Measurements from ENCODE around the gene NXPE4. TPM values are rescaled to one million over a fixed set of nuclear protein-coding genes. Genes with fewer than 3 reads are reported as not detected.

The NXPE4 gene
- total RNA-seq, 1 donor = not detected

DNA sequence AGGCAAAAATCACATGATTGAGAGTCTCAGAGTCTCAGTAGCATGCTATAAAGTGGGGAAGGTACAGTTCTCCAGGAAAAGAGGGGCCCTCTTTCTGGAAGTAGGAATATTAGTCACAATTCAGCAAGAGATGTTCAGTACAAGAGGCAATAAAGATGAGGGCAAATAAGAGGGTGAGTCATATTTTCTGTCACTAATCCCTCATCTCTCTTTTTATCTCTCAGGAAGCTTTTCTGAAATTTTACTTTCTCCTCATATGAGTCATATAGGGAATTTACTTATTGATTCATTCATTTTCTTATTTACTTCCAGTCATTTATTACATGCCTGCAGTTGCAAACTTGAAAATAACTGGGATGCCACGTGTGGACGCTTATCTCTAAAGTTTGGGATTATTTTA, 32.5 kb downstream of the NXPE4 start:
- peaks cover 4% of the 10 kb centered on the region for H3K4me1 ChIP-seq (ENCODE audit: insufficient read depth, low read length)
- H3K4me3 ChIP-seq (ENCODE audit: insufficient read depth, low read length) = peak overlapping the region; percentile 20
- TF ChIP-seq, protein P1, sequence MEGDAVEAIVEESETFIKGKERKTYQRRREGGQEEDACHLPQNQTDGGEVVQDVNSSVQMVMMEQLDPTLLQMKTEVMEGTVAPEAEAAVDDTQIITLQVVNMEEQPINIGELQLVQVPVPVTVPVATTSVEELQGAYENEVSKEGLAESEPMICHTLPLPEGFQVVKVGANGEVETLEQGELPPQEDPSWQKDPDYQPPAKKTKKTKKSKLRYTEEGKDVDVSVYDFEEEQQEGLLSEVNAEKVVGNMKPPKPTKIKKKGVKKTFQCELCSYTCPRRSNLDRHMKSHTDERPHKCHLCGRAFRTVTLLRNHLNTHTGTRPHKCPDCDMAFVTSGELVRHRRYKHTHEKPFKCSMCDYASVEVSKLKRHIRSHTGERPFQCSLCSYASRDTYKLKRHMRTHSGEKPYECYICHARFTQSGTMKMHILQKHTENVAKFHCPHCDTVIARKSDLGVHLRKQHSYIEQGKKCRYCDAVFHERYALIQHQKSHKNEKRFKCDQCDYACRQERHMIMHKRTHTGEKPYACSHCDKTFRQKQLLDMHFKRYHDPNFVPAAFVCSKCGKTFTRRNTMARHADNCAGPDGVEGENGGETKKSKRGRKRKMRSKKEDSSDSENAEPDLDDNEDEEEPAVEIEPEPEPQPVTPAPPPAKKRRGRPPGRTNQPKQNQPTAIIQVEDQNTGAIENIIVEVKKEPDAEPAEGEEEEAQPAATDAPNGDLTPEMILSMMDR (IDR thresholded peaks at IDR 0.05; ENCODE audit: extremely low read depth, low read depth, low read length) = no peak
- no peak overlapping the region for H2AFZ ChIP-seq (ENCODE audit: low read length)
- DNase-seq (ENCODE audit: insufficient read length, low spot score, missing footprints) = no peak
- no peaks in the 10 kb centered on the region for H4K20me1 ChIP-seq (ENCODE audit: insufficient read depth, low read length)
- H3K79me2 ChIP-seq (ENCODE audit: insufficient read depth, low read length) = no peaks in the 10 kb centered on the region
- H3K9me3 ChIP-seq (ENCODE audit: low read depth, low read length) = no peaks in the 10 kb centered on the region
- no peaks in the 10 kb centered on the region for H3K27me3 ChIP-seq (ENCODE audit: insufficient read depth, low read length)
- no peaks in the 10 kb centered on the region for H3K36me3 ChIP-seq (ENCODE audit: insufficient read depth, low read length)
- no peak overlapping the region for H3K27ac ChIP-seq (ENCODE audit: low read depth, low read length)
- H3K4me2 ChIP-seq (ENCODE audit: insufficient read depth, low read length) = peak overlapping the region; percentile 39

DNA sequence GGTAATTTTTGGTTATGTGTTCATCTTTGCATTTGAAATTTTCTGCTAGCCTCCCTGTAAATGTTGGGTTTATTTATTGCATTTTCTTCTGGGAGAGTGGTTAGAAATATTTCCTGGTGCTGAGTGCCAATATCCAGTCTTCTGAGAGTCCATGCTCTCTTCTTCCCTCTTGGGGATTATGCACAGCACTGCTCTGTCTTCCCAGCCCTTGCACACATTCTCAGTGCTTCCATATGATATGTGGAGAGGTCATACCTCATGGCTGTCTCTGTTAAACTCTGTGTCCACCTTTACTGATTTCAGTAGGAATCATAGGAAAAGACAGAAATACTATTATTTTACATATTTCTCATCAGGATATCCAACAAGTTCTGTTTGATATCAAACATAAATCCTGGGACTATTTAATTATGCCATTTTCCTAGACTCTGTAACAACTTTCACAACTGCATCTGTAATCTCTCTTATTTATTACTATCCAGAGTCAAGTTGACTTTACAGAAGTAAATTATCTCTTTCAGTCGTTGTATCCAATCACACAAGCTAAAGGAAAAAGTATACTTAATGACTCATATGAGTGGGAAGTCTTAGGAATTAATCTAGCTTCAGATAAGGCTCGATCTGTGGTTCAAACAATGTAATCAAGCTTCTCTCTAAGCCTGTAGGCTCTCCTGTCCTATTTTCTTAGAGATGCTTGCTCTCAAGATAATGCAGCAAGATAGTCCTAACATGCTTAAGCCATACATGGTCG, 33.2 kb downstream of the NXPE4 start:
- no peak overlapping the region for H3K4me3 ChIP-seq (ENCODE audit: insufficient read depth, low read length)
- peak; percentile 18 for DNase-seq (ENCODE audit: insufficient read length, low spot score, missing footprints)

DNA sequence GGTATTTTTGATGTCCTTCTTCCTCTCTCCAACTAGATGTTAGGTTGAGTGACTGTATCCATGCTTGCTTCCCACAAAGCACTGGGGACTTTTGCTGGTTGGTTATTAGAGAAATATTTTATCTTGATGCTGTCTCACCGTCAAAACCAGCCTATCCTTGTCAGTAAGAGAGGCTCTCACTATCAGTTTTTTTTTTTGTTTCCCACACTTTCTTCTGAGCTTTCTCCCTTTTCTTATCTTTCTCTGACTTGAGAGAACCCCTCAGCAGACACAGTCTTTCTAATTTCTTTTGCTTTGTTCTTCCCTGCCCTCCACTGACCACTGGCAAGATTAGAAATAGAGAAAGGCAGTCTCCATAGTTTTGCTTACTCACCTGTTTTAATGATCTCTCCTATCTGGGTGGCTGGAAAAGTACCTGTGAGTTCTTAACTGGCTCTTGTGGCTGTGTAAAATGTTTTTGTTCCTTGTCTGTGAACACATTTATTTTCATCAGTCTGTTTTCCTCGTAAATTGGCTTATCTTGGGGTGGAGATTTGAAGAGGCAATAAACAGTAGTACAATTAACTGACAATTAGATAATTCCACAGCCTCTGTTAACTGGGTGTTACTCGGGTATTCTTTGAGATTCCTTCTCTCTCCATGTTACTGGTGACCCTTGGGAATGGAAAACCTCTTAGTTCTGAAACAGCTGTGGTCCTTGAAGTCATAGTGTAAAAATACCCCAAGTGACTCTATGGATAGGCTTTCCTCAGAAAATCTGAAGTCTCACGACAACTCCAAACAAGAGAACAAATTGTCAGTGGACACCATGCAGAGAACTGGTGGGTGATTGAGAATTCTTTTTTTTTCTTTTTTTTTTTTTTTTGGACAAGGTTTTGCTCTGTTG, 35.9 kb downstream of the NXPE4 start, which contains the start of gene NXPE1:
Gene NXPE1 (minus strand): TSS at position 457 of the 886 bp plus-strand sequence. CDS start 8,680 bp downstream, outside the sequence.
- H3K4me2 ChIP-seq (ENCODE audit: insufficient read depth, low read length) = no peak within 1 kb of the TSS
- H4K20me1 ChIP-seq (ENCODE audit: insufficient read depth, low read length) = no peaks in the 10 kb centered on the region
- no peak within 1 kb of the TSS for H3K4me3 ChIP-seq (ENCODE audit: insufficient read depth, low read length)
- H3K36me3 ChIP-seq (ENCODE audit: insufficient read depth, low read length) = no peaks in the 10 kb centered on the region
- no peak within 1 kb of the TSS for H2AFZ ChIP-seq (ENCODE audit: low read length)
- no peak for DNase-seq (ENCODE audit: insufficient read length, low spot score, missing footprints)
- H3K27me3 ChIP-seq (ENCODE audit: insufficient read depth, low read length) = no peaks in the 10 kb centered on the region
- no peaks in the 10 kb centered on the region for H3K9me3 ChIP-seq (ENCODE audit: low read depth, low read length)
- H3K4me1 ChIP-seq (ENCODE audit: insufficient read depth, low read length) = peaks cover 4% of the 10 kb centered on the region
- H3K79me2 ChIP-seq (ENCODE audit: insufficient read depth, low read length) = no peaks in the 10 kb centered on the region
- H3K27ac ChIP-seq (ENCODE audit: low read depth, low read length) = no peak within 1 kb of the TSS
- TF ChIP-seq, protein P1 (IDR thresholded peaks at IDR 0.05; ENCODE audit: extremely low read depth, low read depth, low read length) = no peak

More for the DNA sequence above, 33.2 kb downstream of the NXPE4 start:
- TF ChIP-seq, protein P1 (IDR thresholded peaks at IDR 0.05; ENCODE audit: extremely low read depth, low read depth, low read length) = no peak
- Histone ChIP-seq H3K27me3 (ENCODE audit: insufficient read depth, low read length) (no peaks in the 10 kb centered on the region), H3K4me2 (ENCODE audit: insufficient read depth, low read length) (peak overlapping the region; percentile 39), H3K9me3 (ENCODE audit: low read depth, low read length) (no peaks in the 10 kb centered on the region), H4K20me1 (ENCODE audit: insufficient read depth, low read length) (no peaks in the 10 kb centered on the region), H2AFZ (ENCODE audit: low read length) (no peak overlapping the region), H3K79me2 (ENCODE audit: insufficient read depth, low read length) (no peaks in the 10 kb centered on the region), H3K4me1 (ENCODE audit: insufficient read depth, low read length) (peaks cover 4% of the 10 kb centered on the region), H3K36me3 (ENCODE audit: insufficient read depth, low read length) (no peaks in the 10 kb centered on the region), H3K27ac (ENCODE audit: low read depth, low read length) (no peak overlapping the region)

DNA sequence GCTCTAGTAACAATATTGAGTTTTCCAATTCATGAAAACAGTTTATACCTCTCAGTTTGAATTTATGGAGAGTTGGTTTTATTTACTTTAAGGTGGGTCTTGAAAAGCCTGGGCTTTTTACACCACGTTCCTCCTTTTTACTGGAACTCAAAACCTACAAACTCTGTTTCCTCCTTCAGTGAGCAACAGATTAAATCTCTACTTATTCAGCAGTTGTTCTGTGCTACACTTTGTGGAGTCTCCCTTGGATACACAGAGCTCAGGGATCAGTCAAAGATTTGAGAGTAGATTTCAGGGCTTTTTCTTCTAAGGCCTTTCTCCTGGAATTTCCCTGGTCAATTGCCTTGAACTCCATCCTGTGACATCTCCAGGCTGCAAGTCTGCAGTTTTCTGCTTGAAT, 39.5 kb downstream of the NXPE4 start:
- Histone ChIP-seq H4K20me1 (ENCODE audit: insufficient read depth, low read length) (no peaks in the 10 kb centered on the region), H3K4me2 (ENCODE audit: insufficient read depth, low read length) (no peak overlapping the region), H3K36me3 (ENCODE audit: insufficient read depth, low read length) (no peaks in the 10 kb centered on the region), H2AFZ (ENCODE audit: low read length) (no peak overlapping the region), H3K4me1 (ENCODE audit: insufficient read depth, low read length) (no peaks in the 10 kb centered on the region), H3K27ac (ENCODE audit: low read depth, low read length) (no peak overlapping the region), H3K9me3 (ENCODE audit: low read depth, low read length) (no peaks in the 10 kb centered on the region), H3K79me2 (ENCODE audit: insufficient read depth, low read length) (no peaks in the 10 kb centered on the region), H3K27me3 (ENCODE audit: insufficient read depth, low read length) (no peaks in the 10 kb centered on the region), H3K4me3 (ENCODE audit: insufficient read depth, low read length) (no peak overlapping the region)
- TF ChIP-seq, protein P1 (IDR thresholded peaks at IDR 0.05; ENCODE audit: extremely low read depth, low read depth, low read length) = no peak
- no peak for DNase-seq (ENCODE audit: insufficient read length, low spot score, missing footprints)
